Suppressor macrophage treated with lipopolysaccharide for 1 hour (primary cell): ENCODE measurements around the gene HOXA3.

ENCODE experiments used
- DNase-seq, 3 donors: peaks; one replicate each; pipeline ENCODE4 v3.0.0-alpha.2; 2020 to 2022

Gene HOXA3

GRCh38 chr7:27154901-27155815 is 2.8 kb upstream of the HOXA3 start:
- DNase-seq, result peak in 1 of 3 donors; percentile 39

DNA sequence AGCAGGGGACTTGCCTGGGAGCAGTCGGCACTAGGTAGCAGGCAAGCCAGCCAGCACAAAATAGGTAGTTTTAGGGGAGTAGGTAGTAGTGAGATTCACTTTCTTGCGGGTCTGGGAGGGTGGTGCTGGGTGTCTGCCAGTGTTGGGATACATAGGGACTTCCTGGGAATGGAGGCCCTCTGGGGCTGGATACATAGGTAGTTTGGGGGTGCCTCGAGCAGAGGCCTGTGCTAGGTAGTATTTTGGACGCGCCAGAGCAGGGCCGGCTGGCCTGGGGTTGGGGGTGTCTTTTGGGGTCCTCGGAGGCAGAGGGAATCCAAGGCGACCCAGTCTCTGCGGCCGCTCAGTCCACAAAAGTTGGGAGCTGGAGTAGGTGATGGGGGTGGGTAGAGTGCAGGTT is 2.0 kb upstream of the HOXA3 start:
- DNase-seq, result no peak

DNA sequence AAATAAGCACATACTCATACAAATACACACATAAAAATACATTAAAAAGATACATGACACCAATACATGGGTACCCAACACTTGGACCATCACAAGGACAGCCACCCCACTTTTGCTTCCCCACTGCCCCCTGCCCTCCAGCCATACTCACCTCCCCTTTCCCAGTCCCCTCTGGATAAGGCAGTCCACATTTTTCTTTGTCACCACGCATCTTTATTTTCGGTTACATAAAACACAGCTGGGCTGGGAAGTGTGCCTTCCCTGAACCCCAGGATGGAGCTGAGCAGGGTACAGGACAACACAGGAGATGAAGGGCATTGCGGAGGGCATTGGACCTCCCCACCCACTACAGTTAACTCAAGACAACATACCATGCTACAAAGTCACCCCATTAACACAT is 1.1 kb upstream of the HOXA3 start:
- DNase-seq, result no peak

GRCh38 chr7:27152816-27153442 is 546 bp upstream of the HOXA3 start:
- no peak for DNase-seq

DNA sequence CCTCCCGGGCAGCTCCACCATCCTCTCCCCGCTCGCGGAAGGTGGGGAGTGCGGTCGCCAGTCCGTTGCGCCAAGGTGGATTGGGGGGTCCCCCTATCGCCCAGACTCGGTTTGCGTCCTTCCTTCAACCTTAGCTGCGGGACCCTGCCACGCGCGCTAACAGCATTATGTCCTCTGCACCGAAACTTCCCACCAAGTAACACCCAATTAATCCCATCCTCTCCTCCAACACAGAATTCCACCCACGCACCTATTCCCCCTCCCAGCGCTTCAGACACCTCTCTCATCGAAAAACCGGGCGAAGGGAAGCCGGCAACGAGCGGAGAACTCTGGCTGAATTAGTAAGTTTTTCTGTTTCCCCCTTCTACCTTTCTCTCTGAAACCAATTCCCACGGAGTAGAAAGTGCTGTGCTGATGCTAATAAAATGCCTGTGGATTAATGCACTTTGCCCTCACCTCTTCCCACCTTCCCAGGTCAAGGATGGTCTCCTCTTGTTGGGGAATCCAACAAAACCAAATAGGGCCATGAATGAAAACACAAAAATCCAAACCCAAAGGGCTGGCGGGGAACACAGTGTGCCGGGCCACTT is 947 bp downstream of the HOXA3 start:
- DNase-seq, result no peak

- DNase-seq, result peak; percentile 79 to 90 (median 87)
These were observed 1.6 kb downstream of the HOXA3 start for GRCh38 chr7:27150568-27151340.

DNA sequence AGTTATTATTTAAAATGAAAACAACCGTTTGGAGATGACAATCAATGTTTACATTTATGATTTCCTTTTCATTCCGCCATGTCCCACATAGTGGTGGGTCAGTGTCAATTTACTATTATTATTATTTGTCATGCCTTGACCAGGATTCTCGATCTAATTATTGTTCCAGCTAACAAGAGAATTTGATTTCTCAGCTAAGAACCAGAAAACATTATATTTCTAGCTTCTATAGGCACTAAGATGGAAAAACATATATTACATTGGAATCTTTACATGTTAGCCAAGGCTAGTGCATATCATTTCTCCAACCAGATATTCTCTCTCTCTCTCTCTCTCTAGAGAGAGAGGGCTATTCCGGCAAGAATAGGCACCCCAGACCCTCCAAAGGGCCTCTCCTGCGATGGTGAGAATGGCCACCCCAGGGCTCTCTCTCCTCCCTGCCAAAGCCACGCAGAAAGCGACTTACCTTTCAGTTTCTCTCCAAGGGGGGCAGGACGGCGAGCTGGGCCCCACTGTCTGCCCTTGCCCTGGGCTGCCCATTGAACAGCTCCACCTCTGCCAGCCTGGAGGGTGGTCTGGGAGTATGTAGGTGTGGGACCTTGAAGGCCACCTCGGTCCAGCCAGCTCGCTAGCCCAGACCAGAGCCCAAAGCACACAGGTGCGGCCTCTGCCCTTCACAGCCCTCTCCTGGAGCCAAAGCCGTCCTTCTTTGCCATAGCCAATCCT is 2.4 kb downstream of the HOXA3 start:
- DNase-seq, result no peak

GRCh38 chr7:27148756-27149641 is 3.4 kb downstream of the HOXA3 start:
- DNase-seq, result no peak

DNA sequence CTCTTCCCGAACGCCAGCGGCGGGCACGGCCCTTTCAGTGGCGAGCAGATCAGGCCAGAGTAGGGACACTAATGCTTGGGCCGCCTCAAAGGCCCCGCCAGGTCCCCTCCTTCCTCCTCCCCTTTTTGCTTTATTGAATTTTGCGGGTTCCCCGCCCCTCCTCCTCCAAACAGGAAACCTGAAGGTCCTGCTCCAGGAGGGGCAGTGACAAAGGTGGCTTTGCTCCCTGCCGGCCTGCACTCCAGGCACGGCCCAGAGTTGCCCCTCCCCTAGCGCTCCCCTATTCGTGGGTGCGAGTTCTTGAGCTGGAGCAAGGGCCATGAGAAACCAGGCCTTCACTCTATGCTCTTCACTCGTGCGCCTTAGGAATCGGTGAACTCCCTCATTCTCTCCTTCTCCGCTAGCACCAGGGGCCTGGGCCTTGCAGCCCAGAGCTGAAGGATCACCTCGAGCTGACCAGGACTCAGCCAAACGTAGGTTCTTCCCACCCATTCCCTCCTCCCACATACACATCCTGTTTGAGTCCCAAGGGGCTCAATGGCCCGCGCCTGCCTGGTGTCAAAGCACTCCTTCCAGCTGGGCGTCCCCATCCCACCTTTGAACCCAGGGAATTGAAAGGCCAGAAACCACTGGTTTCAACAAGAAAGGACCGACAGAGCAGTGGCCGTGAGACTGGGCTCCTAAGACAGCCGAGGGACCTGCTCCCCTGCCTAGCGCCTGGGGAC is 4.2 kb downstream of the HOXA3 start:
- no peak for DNase-seq

GRCh38 chr7:27147199-27148030 is 5.0 kb downstream of the HOXA3 start, which contains the start of gene HOXA6:
TSS of gene HOXA6 (minus strand) at chr7:27147774. CDS start at chr7:27147749, 25 bp downstream.
- DNase-seq, result peak in 1 of 3 donors; percentile 57

GRCh38 chr7:27146491-27147198 is 5.7 kb downstream of the HOXA3 start:
- no peak for DNase-seq

DNA sequence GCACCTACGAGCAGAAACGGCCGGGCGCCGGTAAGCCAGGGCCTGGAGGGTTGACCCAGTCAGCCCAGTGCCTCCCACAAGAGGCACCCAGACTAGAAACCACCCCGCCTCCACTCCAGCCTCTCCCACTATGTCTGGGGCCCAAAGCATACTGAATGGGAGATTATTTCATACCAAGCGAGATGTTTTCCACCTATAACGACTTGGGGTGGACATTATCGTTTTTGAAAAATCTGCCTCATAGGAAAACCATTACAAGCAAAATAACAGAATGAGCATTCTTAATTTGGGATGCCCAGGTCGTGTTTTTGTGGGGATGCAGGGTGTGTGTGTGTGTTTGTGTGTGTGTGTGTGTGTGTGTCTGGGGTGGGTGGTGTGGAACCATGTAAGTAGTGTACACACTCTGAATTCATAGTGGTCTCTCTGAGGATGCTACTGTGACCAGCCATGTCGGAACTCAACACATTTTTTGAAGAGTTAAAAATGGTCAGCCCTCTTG is 6.4 kb downstream of the HOXA3 start:
- DNase-seq, result no peak

GRCh38 chr7:27145165-27145913 is 7.0 kb downstream of the HOXA3 start:
- no peak for DNase-seq

DNA sequence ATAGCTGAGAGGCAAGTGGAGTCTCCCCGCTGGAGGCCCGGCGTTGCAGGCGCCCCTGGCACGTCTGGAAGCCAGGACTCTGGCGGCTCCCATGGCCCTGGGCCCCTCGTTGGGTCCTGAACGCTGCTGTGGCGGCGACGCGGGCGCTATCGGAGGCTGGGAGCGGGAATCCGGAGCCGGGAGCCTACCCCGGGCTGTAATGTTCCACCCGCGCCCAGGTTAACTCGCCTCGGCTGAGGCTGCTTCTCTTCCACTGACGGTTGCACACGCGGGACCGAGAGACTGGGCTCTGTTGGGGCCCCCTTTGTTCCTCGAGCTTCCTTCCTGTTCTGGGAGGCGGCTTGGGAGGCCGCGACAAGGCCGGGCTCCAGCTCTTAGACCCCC is 7.6 kb downstream of the HOXA3 start:
- no peak for DNase-seq

DNA sequence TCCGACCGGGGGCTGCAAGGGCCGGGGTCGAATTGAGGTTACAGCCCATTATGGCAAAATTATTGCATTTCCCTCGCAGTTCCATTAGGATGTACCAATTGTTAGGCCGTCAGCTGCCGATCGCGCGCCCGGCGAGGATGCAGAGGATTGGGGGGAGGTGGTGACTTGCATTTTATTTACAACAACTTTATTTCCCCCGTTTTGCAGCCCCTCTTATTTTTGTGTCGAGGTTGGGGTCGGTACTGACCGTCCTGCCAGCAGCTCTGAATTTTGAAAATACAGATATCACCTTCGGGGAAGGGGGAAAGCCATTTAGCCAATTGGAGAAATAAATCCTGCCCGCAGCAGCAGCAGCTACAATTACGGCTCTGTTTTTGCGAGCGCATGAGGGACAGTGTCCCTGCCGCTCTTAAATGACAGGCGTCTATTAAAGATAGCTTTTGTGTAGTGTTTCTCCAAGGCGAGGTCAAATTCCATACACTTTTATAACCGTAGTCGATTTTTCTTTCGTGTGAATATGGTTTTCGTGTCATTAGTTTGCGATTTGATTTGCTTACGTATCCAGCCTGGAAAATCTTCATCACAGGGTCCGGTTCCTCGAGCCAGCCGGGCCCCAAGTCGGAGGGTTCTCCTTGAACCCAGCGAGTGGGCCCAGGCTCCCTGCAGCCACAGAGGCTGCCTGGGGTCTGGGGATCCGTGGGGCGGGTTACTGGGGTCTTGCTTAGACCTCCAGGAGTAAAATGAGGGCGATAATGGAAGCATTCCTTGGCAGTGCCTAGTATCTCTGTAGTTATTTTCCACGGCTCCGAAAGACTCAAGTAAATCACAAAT is 8.2 kb downstream of the HOXA3 start:
- DNase-seq, result no peak

DNA sequence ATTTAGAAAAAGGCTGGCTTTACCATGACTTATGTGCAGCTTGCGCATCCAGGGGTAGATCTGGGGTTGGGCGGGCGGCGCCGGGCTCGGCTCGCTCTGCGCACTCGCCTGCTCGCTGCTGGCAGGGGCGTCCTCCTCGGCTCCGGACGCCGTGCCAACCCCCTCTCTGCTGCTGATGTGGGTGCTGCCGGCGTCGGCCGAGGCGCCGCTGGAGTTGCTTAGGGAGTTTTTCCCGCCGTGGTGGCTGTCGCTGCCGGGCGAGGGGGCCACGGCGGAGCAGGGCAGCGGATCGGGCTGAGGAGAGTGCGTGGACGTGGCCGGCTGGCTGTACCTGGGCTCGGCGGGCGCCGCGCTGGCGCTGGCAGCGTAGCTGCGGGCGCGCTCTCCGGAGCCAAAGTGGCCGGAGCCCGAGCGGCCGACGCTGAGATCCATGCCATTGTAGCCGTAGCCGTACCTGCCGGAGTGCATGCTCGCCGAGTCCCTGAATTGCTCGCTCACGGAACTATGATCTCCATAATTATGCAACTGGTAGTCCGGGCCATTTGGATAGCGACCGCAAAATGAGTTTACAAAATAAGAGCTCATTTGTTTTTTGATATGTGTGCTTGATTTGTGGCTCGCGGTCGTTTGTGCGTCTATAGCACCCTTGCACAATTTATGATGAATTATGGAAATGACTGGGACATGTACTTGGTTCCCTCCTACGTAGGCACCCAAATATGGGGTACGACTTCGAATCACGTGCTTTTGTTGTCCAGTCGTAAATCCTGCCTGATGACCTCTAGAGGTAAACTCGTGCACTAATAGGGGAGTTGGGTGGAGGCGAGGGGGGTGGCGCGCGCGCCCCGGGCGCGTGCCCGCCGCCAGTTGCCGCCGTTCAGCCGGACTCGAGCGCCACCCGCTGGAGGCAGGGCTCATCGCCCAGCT is 9.1 kb downstream of the HOXA3 start, which contains the start of gene HOXA5:
TSS of gene HOXA5 (minus strand) at position 659 of the 927 bp plus-strand sequence. CDS start at position 585, 74 bp downstream.
- DNase-seq, result peak; percentile 63 to 77 (median 73)
